Endothelial cell of umbilical vein (primary cell): ENCODE measurements around the gene C6orf89. TPM values are rescaled to one million over a fixed set of nuclear protein-coding genes. Genes with fewer than 3 reads are reported as not detected.

Experiments
- BruUV-seq: library from RNA; stranded (reverse); fragments of 400-500 nt; replicated peaks from 2 replicates; lab custom pipeline; 2021; lab: Mats Ljungman, UMichigan
- CTCF ChIA-PET: fragments of 300-600, 350-600 bp; sonication (Branson Sonifier 250); formaldehyde crosslinking; loops from one replicate; lab custom pipeline; 2021; ENCODE audit warnings: antibody characterized with exemption, inconsistent platforms; lab: Charles Lee
- POLR2A ChIA-PET: fragments of 300-600, 350-600 bp; sonication (Branson Sonifier 250); formaldehyde crosslinking; loops from one replicate; lab custom pipeline; 2021; ENCODE audit warnings: antibody characterized with exemption, inconsistent platforms; lab: Charles Lee
- DNase-seq: peaks from one replicate; pipeline ENCODE4 v3.0.0-alpha.2; 2011; ENCODE audit warnings: low read depth, low spot score
- FAIRE-seq: peaks from 2 replicates; lab custom pipeline; 2011; peaks lifted over from hg19 to GRCh38; lab: Jason Lieb, UNC
- H2AFZ ChIP-seq: 2 replicates; pipeline ENCODE4 v1.6.0; 2012; ENCODE audit warnings: low read depth, low read length, control low read depth, inconsistent platforms
- H3K27ac ChIP-seq: 2 replicates; pipeline ENCODE4 v1.5.1; 2011; ENCODE audit warnings: low read depth, mild to moderate bottlenecking, control low read depth, low read length, moderate library complexity; ENCODE audit not compliant: insufficient read depth
- H3K27me3 ChIP-seq, 2 experiments: 2 replicates each; pipeline versions ENCODE4 v1.6.0 to v1.6.1; 2011; ENCODE audit warnings: low read length in 2 of 2, mixed read lengths in 1 of 2; ENCODE audit not compliant: control insufficient read depth in 2 of 2, insufficient read depth in 2 of 2
- H3K36me3 ChIP-seq, 2 experiments: 2 replicates in 1 of 2; 3 replicates in 1 of 2; pipeline ENCODE4 v1.5.1; 2011; ENCODE audit warnings: low read length in 2 of 2, mild to moderate bottlenecking in 1 of 2, moderate library complexity in 1 of 2; ENCODE audit not compliant: control insufficient read depth in 2 of 2, insufficient read depth in 2 of 2; ENCODE audit errors: extremely low read depth in 1 of 2
- H3K4me1 ChIP-seq: 3 replicates; pipeline ENCODE4 v1.5.1; 2011; ENCODE audit warnings: mild to moderate bottlenecking, low read length; ENCODE audit not compliant: control insufficient read depth, insufficient read depth; ENCODE audit errors: extremely low read depth
- H3K4me2 ChIP-seq: 2 replicates; pipeline ENCODE4 v1.6.1; 2011; ENCODE audit warnings: low read length, control low read depth, mixed read lengths; ENCODE audit not compliant: insufficient read depth
- H3K4me3 ChIP-seq, 3 experiments: fragments of 200-600 bp in 1 of 3; sonication (generic), shearing (Covaris generic) in 1 of 3; replicated peaks in 1 of 3; 2 replicates each; pipeline ENCODE4 v1.5.1; 2011 to 2016; ENCODE audit warnings: control low read depth in 3 of 3, low read length in 3 of 3, mild to moderate bottlenecking in 2 of 3, inconsistent platforms in 1 of 3, low read depth in 1 of 3, moderate library complexity in 1 of 3; ENCODE audit not compliant: insufficient read depth in 1 of 3
- H3K79me2 ChIP-seq: 2 replicates; pipeline ENCODE4 v1.6.0; 2012; ENCODE audit warnings: low read length, inconsistent platforms; ENCODE audit not compliant: control insufficient read depth, insufficient read depth
- H3K9ac ChIP-seq: replicated peaks from 2 replicates; pipeline ENCODE3; 2011; ENCODE audit warnings: low read length, control low read depth; ENCODE audit not compliant: insufficient read depth; ENCODE audit errors: extremely low read depth
- H3K9me1 ChIP-seq: replicated peaks from 3 replicates; pipeline ENCODE4 v1.6.0; 2011; ENCODE audit warnings: mild to moderate bottlenecking, low read length; ENCODE audit not compliant: control insufficient read depth, insufficient read depth; ENCODE audit errors: extremely low read depth
- H3K9me3 ChIP-seq: replicated peaks from 2 replicates; pipeline ENCODE4 v1.5.1; 2012; ENCODE audit warnings: low read length, inconsistent platforms; ENCODE audit not compliant: control insufficient read depth, insufficient read depth
- H4K20me1 ChIP-seq: replicated peaks from 2 replicates; pipeline ENCODE3; 2011; ENCODE audit warnings: mild to moderate bottlenecking, low read length; ENCODE audit not compliant: control insufficient read depth, insufficient read depth; ENCODE audit errors: extremely low read depth
- CTCF ChIP-seq, 2 donors: IDR thresholded peaks; 1 replicate in 1 of 2; 2 replicates in 1 of 2; pipeline ENCODE4 v1.5.1; 2011; ENCODE audit warnings: low read length in 2 of 2, mild to moderate bottlenecking in 2 of 2, moderate library complexity in 2 of 2, control low read depth in 1 of 2, inconsistent platforms in 1 of 2, low read depth in 1 of 2; ENCODE audit not compliant: insufficient read depth in 1 of 2; ENCODE audit errors: extremely low read depth in 1 of 2
- EZH2 ChIP-seq: IDR thresholded peaks from 2 replicates; pipeline ENCODE4 v1.6.1; 2012; ENCODE audit warnings: borderline replicate concordance, low read depth, mild to moderate bottlenecking, moderate library complexity, low read length, inconsistent platforms; ENCODE audit not compliant: severe bottlenecking
- FOS ChIP-seq: IDR thresholded peaks from 2 replicates; pipeline ENCODE4 v1.6.1; 2011; ENCODE audit warnings: mild to moderate bottlenecking, low read length, moderate library complexity, borderline replicate concordance; ENCODE audit not compliant: insufficient read depth
- GATA2 ChIP-seq: IDR thresholded peaks from 2 replicates; pipeline ENCODE4 v1.7.0; 2011; ENCODE audit warnings: low read depth, mild to moderate bottlenecking, moderate library complexity, mixed read lengths, low read length; ENCODE audit not compliant: insufficient read length, insufficient read depth
- JUN ChIP-seq: IDR thresholded peaks from 2 replicates; pipeline ENCODE4 v1.6.1; 2011; ENCODE audit warnings: borderline replicate concordance, low read depth; ENCODE audit not compliant: insufficient read length, insufficient read depth
- MAX ChIP-seq: IDR thresholded peaks from 2 replicates; pipeline ENCODE4 v1.6.1; 2011; ENCODE audit not compliant: insufficient read depth, insufficient read length
- MYC ChIP-seq: IDR thresholded peaks from one replicate; pipeline ENCODE4 v1.6.1; 2011; ENCODE audit warnings: mild to moderate bottlenecking, low read depth, low read length
- POLR2A ChIP-seq: IDR thresholded peaks from 2 replicates; pipeline ENCODE4 v1.6.1; 2012; ENCODE audit warnings: low read depth, mild to moderate bottlenecking, control low read depth, low read length
- POLR2AphosphoS5 ChIP-seq: IDR thresholded peaks from 2 replicates; pipeline ENCODE4 v1.6.1; 2012; ENCODE audit warnings: low read depth, mild to moderate bottlenecking, control low read depth, low read length, moderate library complexity; ENCODE audit not compliant: insufficient read depth
- dilution Hi-C: fragments of 300-500 bp; cut with MboI; formaldehyde crosslinking; loops from one replicate; pipeline ENCODE4 v1.15.0; 2019; ENCODE audit warnings: low sequenced_read_pairs; ENCODE audit not compliant: extremely low pct_ligation_motif_present
- intact Hi-C: fragments of 100-400 bp; cut with micrococcal nuclease; formaldehyde crosslinking; loops from one replicate; pipeline ENCODE4 v1.10.0; 2022
- polyA plus RNA-seq, 4 experiments: library from polyadenylated mRNA; depleted of rRNA in 3 of 4; stranded (reverse) in 3 of 4; unstranded in 1 of 4; fragments of >200 nt; gene quantifications; 2 replicates each; pipeline versions ENCODE4 v1.2.1 to v1.2.3, GENCODE V29; 2011 to 2012; ENCODE audit warnings: missing spikeins in 1 of 4
- total RNA-seq: library from RNA; stranded (reverse); gene quantifications from 2 replicates; pipeline ENCODE4 v1.2.3, GENCODE V29; 2021

The C6orf89 gene
- total and polyA plus RNA-seq, 2 donors (not counting 3 experiments of a cell fraction or from before 2014, with no cell fraction given), result 18.2 to 34.0 TPM

- Histone ChIP-seq H3K36me3 (peaks cover 5 to 14% of the 10 kb centered on the region in 2 experiments), H3K4me3 (no peak overlapping the region), H3K9ac (no peak overlapping the region), H3K4me1 (no peaks in the 10 kb centered on the region), H3K9me1 (no peaks in the 10 kb centered on the region), H2AFZ (no peak overlapping the region), H3K9me3 (no peaks in the 10 kb centered on the region), H3K79me2 (peaks cover 25% of the 10 kb centered on the region), H3K4me2 (no peak overlapping the region), H4K20me1 (no peaks in the 10 kb centered on the region), H3K27ac (no peak overlapping the region), H3K27me3 (no peaks in the 10 kb centered on the region)
- CTCF ChIA-PET, result interaction anchor here (1.0 to 2.1 kb wide), 2 partner anchors 10 to 78 kb away, joined by 4 to 6 read pairs; no protein-coding TSS in a partner anchor
- POLR2A ChIA-PET, result interaction anchor here (0.7 kb wide), 1 partner anchor 95 kb away, joined by 4 read pairs; no protein-coding TSS in a partner anchor
- no peak for FAIRE-seq
- no peak for TF ChIP-seq GATA2
- TF ChIP-seq MAX, result no peak
- TF ChIP-seq CTCF (IDR thresholded peaks at IDR 0.05; ENCODE audit: extremely low read depth in 1 of 2, insufficient read depth in 1 of 2, low read depth in 1 of 2, low read length in 2 of 2), result no peak
- TF ChIP-seq MYC, result no peak
- TF ChIP-seq EZH2, result no peak
- no peak for TF ChIP-seq POLR2AphosphoS5
- no peak for TF ChIP-seq JUN
- no peak for TF ChIP-seq FOS
- no peak for TF ChIP-seq POLR2A
- no TSS peak for BruUV-seq
- intact Hi-C loops, result no loop called here
- DNase-seq, result no peak
- dilution Hi-C loops, result no loop called here
Measured at GRCh38 chr6:36860126-36860525, 25.6 kb upstream of the C6orf89 start.
